Head of caudate nucleus (tissue), 42 donors: ENCODE results near the gene NOM1.

Source experiments
- DNase-seq, 42 donors: peaks; one replicate each; pipeline versions ENCODE4 v3.0.0 to v3.0.0-alpha.2; 2020 to 2021; ENCODE audit warnings: mixed read lengths in 7 of 42
- intact Hi-C: fragments of 100-400 bp; cut with DNase I; formaldehyde crosslinking; loops from one replicate; pipeline ENCODE4 v1.15.0; 2022

NOM1 gene

GRCh38 chr7:156969972-156970420, 20.5 kb downstream of the NOM1 start:
- peak in 1 of 42 donors; percentile 28 for DNase-seq
- intact Hi-C loops: no loop called here

GRCh38 chr7:156975620-156976019, 26.1 kb downstream of the NOM1 start:
- intact Hi-C loops: no loop called here
- DNase-seq: peak in 1 of 42 donors; percentile 21

GRCh38 chr7:156979007-156979606, 29.6 kb downstream of the NOM1 start:
- DNase-seq: no peak
- intact Hi-C loops: no loop called here

GRCh38 chr7:156979711-156980110, 30.2 kb downstream of the NOM1 start:
- DNase-seq: peak in 1 of 42 donors; percentile 10
- intact Hi-C loops: no loop called here

GRCh38 chr7:156984174-156984891, 34.8 kb downstream of the NOM1 start:
- intact Hi-C loops: no loop called here
- peak in 1 of 42 donors; percentile 31 for DNase-seq

GRCh38 chr7:156985101-156985992, 35.8 kb downstream of the NOM1 start:
- intact Hi-C loops: no loop called here

GRCh38 chr7:156986378-156986777, 36.9 kb downstream of the NOM1 start:
- DNase-seq: peak in 1 of 42 donors; percentile 6
- intact Hi-C loops: no loop called here

More at GRCh38 chr7:156985101-156985992, 35.8 kb downstream of the NOM1 start:
- DNase-seq: peak in 1 of 42 donors; percentile 36

- intact Hi-C loops: no loop called here
- peak in 1 of 42 donors; percentile 26 for DNase-seq
Measured at GRCh38 chr7:156988343-156989185, 39.1 kb downstream of the NOM1 start.

GRCh38 chr7:156989766-156990535, 40.4 kb downstream of the NOM1 start:
- intact Hi-C loops: no loop called here
- DNase-seq: peak in 2 of 42 donors; percentile 4 to 7

- peak in 2 of 42 donors; percentile 25 to 36 for DNase-seq
- intact Hi-C loops: no loop called here
Measured at GRCh38 chr7:156993021-156993924, 43.8 kb downstream of the NOM1 start.

GRCh38 chr7:156993925-156994235, 44.4 kb downstream of the NOM1 start:
- DNase-seq: peak in 2 of 42 donors; percentile 9 to 12
- intact Hi-C loops: no loop called here

GRCh38 chr7:156994417-156994816, 44.9 kb downstream of the NOM1 start:
- intact Hi-C loops: no loop called here
- peak in 2 of 42 donors; percentile 27 to 37 for DNase-seq

GRCh38 chr7:156998988-156999957, 49.8 kb downstream of the NOM1 start:
- intact Hi-C loops: no loop called here
- DNase-seq: peak in 3 of 42 donors; percentile 2 to 41 (median 23)

- intact Hi-C loops: no loop called here
- DNase-seq: peak in 3 of 42 donors; percentile 2 to 19 (median 18)
Measured at GRCh38 chr7:156999958-157000726, 50.6 kb downstream of the NOM1 start.
